Neutrophil (primary cell): ENCODE data around the gene CARD18.

ENCODE experiments used
- H3K27ac ChIP-seq: fragments of 200-600 bp; sonication (generic); 2 replicates; pipeline ENCODE4 v1.5.1; 2016; ENCODE audit warnings: mild to moderate bottlenecking, moderate library complexity
- H3K27me3 ChIP-seq: fragments of 200-600 bp; sonication (generic); 2 replicates; pipeline ENCODE4 v1.6.0; 2016; ENCODE audit warnings: mild to moderate bottlenecking
- H3K36me3 ChIP-seq: fragments of 200-600 bp; sonication (generic); 2 replicates; pipeline ENCODE4 v1.5.1; 2017
- H3K4me1 ChIP-seq, 2 experiments: fragments of 200-600 bp in 1 of 2; sonication (generic) in 1 of 2; 1 replicate in 1 of 2; 2 replicates in 1 of 2; pipeline versions ENCODE4 v1.5.1 to v1.6.1; 2013 to 2016; ENCODE audit warnings: low read depth in 1 of 2, low read length in 1 of 2, mild to moderate bottlenecking in 1 of 2, moderate library complexity in 1 of 2; ENCODE audit not compliant: control insufficient read depth in 1 of 2, insufficient read depth in 1 of 2
- H3K4me3 ChIP-seq, 2 experiments: fragments of 200-600 bp in 1 of 2; sonication (generic) in 1 of 2; 1 replicate in 1 of 2; 2 replicates in 1 of 2; pipeline ENCODE4 v1.5.1; 2013 to 2016; ENCODE audit warnings: low read depth in 1 of 2, low read length in 1 of 2, mild to moderate bottlenecking in 1 of 2, moderate library complexity in 1 of 2
- H3K9me3 ChIP-seq: fragments of 200-600 bp; sonication (generic); 2 replicates; pipeline ENCODE4 v1.5.1; 2016
- CTCF ChIP-seq: fragments of 200-600 bp; sonication (generic); IDR thresholded peaks from 2 replicates; pipeline ENCODE4 v1.5.1; 2016; ENCODE audit warnings: antibody characterized with exemption

Gene CARD18

GRCh38 chr11:105162506-105162905, 22.9 kb upstream of the CARD18 start:
- Histone ChIP-seq H3K27me3 (no peaks in the 10 kb centered on the region), H3K27ac (no peak overlapping the region), H3K4me1 (peaks cover 10 to 16% of the 10 kb centered on the region in 2 experiments), H3K9me3 (no peaks in the 10 kb centered on the region), H3K4me3 (no peak overlapping the region), H3K36me3 (no peaks in the 10 kb centered on the region)
- TF ChIP-seq CTCF: no peak

- H3K27ac ChIP-seq: peak overlapping the region; percentile 26
- peaks cover 20 to 37% of the 10 kb centered on the region in 2 experiments for H3K4me1 ChIP-seq
- no peaks in the 10 kb centered on the region for H3K9me3 ChIP-seq
- no peak for TF ChIP-seq CTCF
- H3K27me3 ChIP-seq: no peaks in the 10 kb centered on the region
- no peak overlapping the region for H3K4me3 ChIP-seq
- H3K36me3 ChIP-seq: no peaks in the 10 kb centered on the region
Measured at GRCh38 chr11:105158436-105158835, 18.9 kb upstream of the CARD18 start.

- Histone ChIP-seq H3K4me3 (no peak overlapping the region), H3K4me1 (peaks cover 20 to 37% of the 10 kb centered on the region in 2 experiments), H3K27ac (peak overlapping the region; percentile 54), H3K36me3 (no peaks in the 10 kb centered on the region), H3K27me3 (no peaks in the 10 kb centered on the region), H3K9me3 (no peaks in the 10 kb centered on the region)
- no peak for TF ChIP-seq CTCF
Measured at GRCh38 chr11:105156720-105157119, 17.2 kb upstream of the CARD18 start.

- Histone ChIP-seq H3K27me3 (no peaks in the 10 kb centered on the region), H3K36me3 (no peaks in the 10 kb centered on the region), H3K27ac (peak overlapping the region; percentile 54), H3K4me3 (no peak overlapping the region), H3K4me1 (peaks cover 20 to 37% of the 10 kb centered on the region in 2 experiments), H3K9me3 (no peaks in the 10 kb centered on the region)
- no peak for TF ChIP-seq CTCF
Measured at GRCh38 chr11:105156231-105156630, 16.7 kb upstream of the CARD18 start.

GRCh38 chr11:105155679-105156078, 16.1 kb upstream of the CARD18 start:
- Histone ChIP-seq H3K27me3 (no peaks in the 10 kb centered on the region), H3K4me1 (peaks cover 20 to 37% of the 10 kb centered on the region in 2 experiments), H3K9me3 (no peaks in the 10 kb centered on the region), H3K27ac (no peak overlapping the region), H3K4me3 (no peak overlapping the region), H3K36me3 (no peaks in the 10 kb centered on the region)
- no peak for TF ChIP-seq CTCF

- Histone ChIP-seq H3K36me3 (no peaks in the 10 kb centered on the region), H3K9me3 (no peaks in the 10 kb centered on the region), H3K27me3 (no peaks in the 10 kb centered on the region), H3K4me1 (peaks cover 14 to 26% of the 10 kb centered on the region in 2 experiments), H3K4me3 (no peak overlapping the region), H3K27ac (no peak overlapping the region)
- TF ChIP-seq CTCF: no peak
Measured at GRCh38 chr11:105153392-105153791, 13.8 kb upstream of the CARD18 start.
